Endothelial cell of umbilical vein (primary cell): ENCODE results near the gene KCNIP1. TPM values are rescaled to one million over a fixed set of nuclear protein-coding genes. Genes with fewer than 3 reads are reported as not detected.

Experiments used
- BruUV-seq: library from RNA; stranded (reverse); fragments of 400-500 nt; replicated peaks from 2 replicates; lab custom pipeline; 2021; lab: Mats Ljungman, UMichigan
- CTCF ChIA-PET: fragments of 300-600, 350-600 bp; sonication (Branson Sonifier 250); formaldehyde crosslinking; loops from one replicate; lab custom pipeline; 2021; ENCODE audit warnings: antibody characterized with exemption, inconsistent platforms; lab: Charles Lee
- POLR2A ChIA-PET: fragments of 300-600, 350-600 bp; sonication (Branson Sonifier 250); formaldehyde crosslinking; loops from one replicate; lab custom pipeline; 2021; ENCODE audit warnings: antibody characterized with exemption, inconsistent platforms; lab: Charles Lee
- DNase-seq: peaks from one replicate; pipeline ENCODE4 v3.0.0-alpha.2; 2011; ENCODE audit warnings: low read depth, low spot score
- FAIRE-seq: peaks from 2 replicates; lab custom pipeline; 2011; peaks lifted over from hg19 to GRCh38; lab: Jason Lieb, UNC
- H2AFZ ChIP-seq: 2 replicates; pipeline ENCODE4 v1.6.0; 2012; ENCODE audit warnings: low read depth, low read length, control low read depth, inconsistent platforms
- H3K27ac ChIP-seq: 2 replicates; pipeline ENCODE4 v1.5.1; 2011; ENCODE audit warnings: low read depth, mild to moderate bottlenecking, control low read depth, low read length, moderate library complexity; ENCODE audit not compliant: insufficient read depth
- H3K27me3 ChIP-seq, 2 experiments: 2 replicates each; pipeline versions ENCODE4 v1.6.0 to v1.6.1; 2011; ENCODE audit warnings: low read length in 2 of 2, mixed read lengths in 1 of 2; ENCODE audit not compliant: control insufficient read depth in 2 of 2, insufficient read depth in 2 of 2
- H3K36me3 ChIP-seq, 2 experiments: 2 replicates in 1 of 2; 3 replicates in 1 of 2; pipeline ENCODE4 v1.5.1; 2011; ENCODE audit warnings: low read length in 2 of 2, mild to moderate bottlenecking in 1 of 2, moderate library complexity in 1 of 2; ENCODE audit not compliant: control insufficient read depth in 2 of 2, insufficient read depth in 2 of 2; ENCODE audit errors: extremely low read depth in 1 of 2
- H3K4me1 ChIP-seq: 3 replicates; pipeline ENCODE4 v1.5.1; 2011; ENCODE audit warnings: mild to moderate bottlenecking, low read length; ENCODE audit not compliant: control insufficient read depth, insufficient read depth; ENCODE audit errors: extremely low read depth
- H3K4me2 ChIP-seq: 2 replicates; pipeline ENCODE4 v1.6.1; 2011; ENCODE audit warnings: low read length, control low read depth, mixed read lengths; ENCODE audit not compliant: insufficient read depth
- H3K4me3 ChIP-seq, 3 experiments: fragments of 200-600 bp in 1 of 3; sonication (generic), shearing (Covaris generic) in 1 of 3; replicated peaks in 1 of 3; 2 replicates each; pipeline ENCODE4 v1.5.1; 2011 to 2016; ENCODE audit warnings: control low read depth in 3 of 3, low read length in 3 of 3, mild to moderate bottlenecking in 2 of 3, inconsistent platforms in 1 of 3, low read depth in 1 of 3, moderate library complexity in 1 of 3; ENCODE audit not compliant: insufficient read depth in 1 of 3
- H3K79me2 ChIP-seq: 2 replicates; pipeline ENCODE4 v1.6.0; 2012; ENCODE audit warnings: low read length, inconsistent platforms; ENCODE audit not compliant: control insufficient read depth, insufficient read depth
- H3K9ac ChIP-seq: replicated peaks from 2 replicates; pipeline ENCODE3; 2011; ENCODE audit warnings: low read length, control low read depth; ENCODE audit not compliant: insufficient read depth; ENCODE audit errors: extremely low read depth
- H3K9me1 ChIP-seq: replicated peaks from 3 replicates; pipeline ENCODE4 v1.6.0; 2011; ENCODE audit warnings: mild to moderate bottlenecking, low read length; ENCODE audit not compliant: control insufficient read depth, insufficient read depth; ENCODE audit errors: extremely low read depth
- H3K9me3 ChIP-seq: replicated peaks from 2 replicates; pipeline ENCODE4 v1.5.1; 2012; ENCODE audit warnings: low read length, inconsistent platforms; ENCODE audit not compliant: control insufficient read depth, insufficient read depth
- H4K20me1 ChIP-seq: replicated peaks from 2 replicates; pipeline ENCODE3; 2011; ENCODE audit warnings: mild to moderate bottlenecking, low read length; ENCODE audit not compliant: control insufficient read depth, insufficient read depth; ENCODE audit errors: extremely low read depth
- EZH2 ChIP-seq: IDR thresholded peaks from 2 replicates; pipeline ENCODE4 v1.6.1; 2012; ENCODE audit warnings: borderline replicate concordance, low read depth, mild to moderate bottlenecking, moderate library complexity, low read length, inconsistent platforms; ENCODE audit not compliant: severe bottlenecking
- FOS ChIP-seq: IDR thresholded peaks from 2 replicates; pipeline ENCODE4 v1.6.1; 2011; ENCODE audit warnings: mild to moderate bottlenecking, low read length, moderate library complexity, borderline replicate concordance; ENCODE audit not compliant: insufficient read depth
- GATA2 ChIP-seq: IDR thresholded peaks from 2 replicates; pipeline ENCODE4 v1.7.0; 2011; ENCODE audit warnings: low read depth, mild to moderate bottlenecking, moderate library complexity, mixed read lengths, low read length; ENCODE audit not compliant: insufficient read length, insufficient read depth
- JUN ChIP-seq: IDR thresholded peaks from 2 replicates; pipeline ENCODE4 v1.6.1; 2011; ENCODE audit warnings: borderline replicate concordance, low read depth; ENCODE audit not compliant: insufficient read length, insufficient read depth
- MYC ChIP-seq: IDR thresholded peaks from one replicate; pipeline ENCODE4 v1.6.1; 2011; ENCODE audit warnings: mild to moderate bottlenecking, low read depth, low read length
- POLR2A ChIP-seq: IDR thresholded peaks from 2 replicates; pipeline ENCODE4 v1.6.1; 2012; ENCODE audit warnings: low read depth, mild to moderate bottlenecking, control low read depth, low read length
- POLR2AphosphoS5 ChIP-seq: IDR thresholded peaks from 2 replicates; pipeline ENCODE4 v1.6.1; 2012; ENCODE audit warnings: low read depth, mild to moderate bottlenecking, control low read depth, low read length, moderate library complexity; ENCODE audit not compliant: insufficient read depth
- dilution Hi-C: fragments of 300-500 bp; cut with MboI; formaldehyde crosslinking; loops from one replicate; pipeline ENCODE4 v1.15.0; 2019; ENCODE audit warnings: low sequenced_read_pairs; ENCODE audit not compliant: extremely low pct_ligation_motif_present
- intact Hi-C: fragments of 100-400 bp; cut with micrococcal nuclease; formaldehyde crosslinking; loops from one replicate; pipeline ENCODE4 v1.10.0; 2022
- polyA plus RNA-seq, 4 experiments: library from polyadenylated mRNA; depleted of rRNA in 3 of 4; stranded (reverse) in 3 of 4; unstranded in 1 of 4; fragments of >200 nt; gene quantifications; 2 replicates each; pipeline versions ENCODE4 v1.2.1 to v1.2.3, GENCODE V29; 2011 to 2012; ENCODE audit warnings: missing spikeins in 1 of 4
- total RNA-seq: library from RNA; stranded (reverse); gene quantifications from 2 replicates; pipeline ENCODE4 v1.2.3, GENCODE V29; 2021
- TF ChIP-seq, protein P1 (sequence below), 2 donors: IDR thresholded peaks; 1 replicate in 1 of 2; 2 replicates in 1 of 2; pipeline ENCODE4 v1.5.1; 2011; ENCODE audit warnings: low read length in 2 of 2, mild to moderate bottlenecking in 2 of 2, moderate library complexity in 2 of 2, control low read depth in 1 of 2, inconsistent platforms in 1 of 2, low read depth in 1 of 2; ENCODE audit not compliant: insufficient read depth in 1 of 2; ENCODE audit errors: extremely low read depth in 1 of 2
- TF ChIP-seq, protein P2 (sequence below): IDR thresholded peaks from 2 replicates; pipeline ENCODE4 v1.6.1; 2011; ENCODE audit not compliant: insufficient read depth, insufficient read length

The KCNIP1 gene
- total and polyA plus RNA-seq, 2 donors (not counting 3 experiments of a cell fraction or from before 2014, with no cell fraction given): 0.15 TPM; not detected in 1

DNA sequence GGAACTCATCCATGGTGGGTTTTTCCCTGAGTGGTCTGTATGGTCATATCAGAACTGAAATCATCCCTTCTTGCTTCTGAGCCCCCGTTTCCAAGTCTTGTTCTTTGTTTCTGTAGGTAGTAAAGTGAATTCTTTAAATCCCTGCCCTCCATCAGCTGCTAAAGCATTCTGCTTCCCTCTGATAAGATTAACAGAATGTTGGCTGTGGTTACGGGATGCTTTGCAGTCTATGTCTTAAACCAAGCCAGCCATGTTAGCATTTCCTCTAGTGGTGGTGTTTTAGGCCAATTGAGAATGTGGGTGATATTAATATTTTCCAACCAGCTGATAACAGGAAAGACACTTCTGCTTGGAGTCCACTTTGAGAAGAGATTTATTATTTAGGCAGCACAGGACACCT lies 22.0 kb upstream of the KCNIP1 start:
- TF ChIP-seq, protein P1, sequence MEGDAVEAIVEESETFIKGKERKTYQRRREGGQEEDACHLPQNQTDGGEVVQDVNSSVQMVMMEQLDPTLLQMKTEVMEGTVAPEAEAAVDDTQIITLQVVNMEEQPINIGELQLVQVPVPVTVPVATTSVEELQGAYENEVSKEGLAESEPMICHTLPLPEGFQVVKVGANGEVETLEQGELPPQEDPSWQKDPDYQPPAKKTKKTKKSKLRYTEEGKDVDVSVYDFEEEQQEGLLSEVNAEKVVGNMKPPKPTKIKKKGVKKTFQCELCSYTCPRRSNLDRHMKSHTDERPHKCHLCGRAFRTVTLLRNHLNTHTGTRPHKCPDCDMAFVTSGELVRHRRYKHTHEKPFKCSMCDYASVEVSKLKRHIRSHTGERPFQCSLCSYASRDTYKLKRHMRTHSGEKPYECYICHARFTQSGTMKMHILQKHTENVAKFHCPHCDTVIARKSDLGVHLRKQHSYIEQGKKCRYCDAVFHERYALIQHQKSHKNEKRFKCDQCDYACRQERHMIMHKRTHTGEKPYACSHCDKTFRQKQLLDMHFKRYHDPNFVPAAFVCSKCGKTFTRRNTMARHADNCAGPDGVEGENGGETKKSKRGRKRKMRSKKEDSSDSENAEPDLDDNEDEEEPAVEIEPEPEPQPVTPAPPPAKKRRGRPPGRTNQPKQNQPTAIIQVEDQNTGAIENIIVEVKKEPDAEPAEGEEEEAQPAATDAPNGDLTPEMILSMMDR (IDR thresholded peaks at IDR 0.05; ENCODE audit: extremely low read depth in 1 of 2, insufficient read depth in 1 of 2, low read depth in 1 of 2, low read length in 2 of 2): no peak
- TF ChIP-seq EZH2 (no peak), MYC (no peak), FOS (no peak), POLR2AphosphoS5 (no peak), GATA2 (no peak), JUN (no peak), POLR2A (no peak)
- TF ChIP-seq, protein P2, sequence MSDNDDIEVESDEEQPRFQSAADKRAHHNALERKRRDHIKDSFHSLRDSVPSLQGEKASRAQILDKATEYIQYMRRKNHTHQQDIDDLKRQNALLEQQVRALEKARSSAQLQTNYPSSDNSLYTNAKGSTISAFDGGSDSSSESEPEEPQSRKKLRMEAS: no peak
- ChIA-PET POLR2A (no interaction called here), CTCF (interaction anchor here (2.9 kb wide), 1 partner anchor 13 kb away, joined by 10 read pairs; no protein-coding TSS in a partner anchor)
- Histone ChIP-seq H3K36me3 (no peaks in the 10 kb centered on the region), H3K79me2 (no peaks in the 10 kb centered on the region), H3K9ac (no peak overlapping the region), H3K4me3 (no peak overlapping the region), H4K20me1 (no peaks in the 10 kb centered on the region), H3K27me3 (no peaks in the 10 kb centered on the region), H3K27ac (no peak overlapping the region), H3K9me1 (no peaks in the 10 kb centered on the region), H3K9me3 (no peaks in the 10 kb centered on the region), H2AFZ (no peak overlapping the region), H3K4me2 (no peak overlapping the region), H3K4me1 (peaks cover 6% of the 10 kb centered on the region)
- intact Hi-C loops: no loop called here
- FAIRE-seq: no peak
- BruUV-seq: no TSS peak
- DNase-seq: no peak
- dilution Hi-C loops: no loop called here
